ENCODE measurements around the gene DDTL. TPM values are rescaled to one million over a fixed set of nuclear protein-coding genes. Genes with fewer than 3 reads are reported as not detected.
"Not testable (repeated sequence)": the region's sequence is repeated elsewhere in the genome, so short reads cannot be mapped to it uniquely, and the experiment has no call there.

DDTL gene
- total RNA-seq = 1 to 10 TPM in 2 of 3 donors, not detected in 1; 1.0 to 1.3 TPM

- H3K36me3 ChIP-seq; H3K9me3 ChIP-seq; DNase-seq (ENCODE audit: low spot score in 2 of 2); H3K27ac ChIP-seq; H3K4me3 ChIP-seq; H3K4me1 ChIP-seq; intact Hi-C loops (cut with DNase I; ENCODE audit: low total_unique reads); H3K27me3 ChIP-seq: not testable (repeated sequence)
Observed at GRCh38 chr22:23966568-23966967, at the start of gene DDTL. Gene DDTL (plus strand): TSS chr22:23966888. CDS start chr22:23966915, 27 bp downstream.

DNA sequence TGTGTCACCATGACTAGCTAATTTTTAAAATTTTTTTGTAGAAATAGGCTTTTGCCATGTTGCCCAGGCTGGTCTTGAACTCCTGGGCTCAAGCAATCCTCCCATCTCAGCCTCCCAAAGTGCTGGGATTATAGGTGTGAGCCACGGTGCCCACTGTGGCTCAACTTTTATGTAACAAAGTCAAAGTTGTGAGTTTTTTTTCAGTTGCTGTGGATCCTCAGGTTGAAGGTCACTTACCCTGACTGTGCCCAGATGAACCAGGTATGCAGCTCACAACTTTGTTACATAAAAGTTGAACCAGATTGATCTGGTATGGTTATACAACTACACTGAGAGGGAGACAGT is 46.4 kb upstream of the DDTL start:
- H3K27me3 ChIP-seq; DNase-seq (ENCODE audit: low spot score in 2 of 2); H3K36me3 ChIP-seq; H3K27ac ChIP-seq; H3K9me3 ChIP-seq; intact Hi-C loops (cut with DNase I; ENCODE audit: low total_unique reads); H3K4me3 ChIP-seq; H3K4me1 ChIP-seq: not testable (repeated sequence)

- intact Hi-C loops (cut with DNase I; ENCODE audit: low total_unique reads); DNase-seq (ENCODE audit: low spot score in 2 of 2); H3K4me1 ChIP-seq; H3K4me3 ChIP-seq; H3K9me3 ChIP-seq; H3K27me3 ChIP-seq; H3K36me3 ChIP-seq; H3K27ac ChIP-seq: not testable (repeated sequence)
- peak in 1 of 3 donors; percentile 39 for TF ChIP-seq POLR2AphosphoS5 (IDR thresholded peaks at IDR 0.05)
Observed at GRCh38 chr22:23921586-23922201, 45.0 kb upstream of the DDTL start.

DNA sequence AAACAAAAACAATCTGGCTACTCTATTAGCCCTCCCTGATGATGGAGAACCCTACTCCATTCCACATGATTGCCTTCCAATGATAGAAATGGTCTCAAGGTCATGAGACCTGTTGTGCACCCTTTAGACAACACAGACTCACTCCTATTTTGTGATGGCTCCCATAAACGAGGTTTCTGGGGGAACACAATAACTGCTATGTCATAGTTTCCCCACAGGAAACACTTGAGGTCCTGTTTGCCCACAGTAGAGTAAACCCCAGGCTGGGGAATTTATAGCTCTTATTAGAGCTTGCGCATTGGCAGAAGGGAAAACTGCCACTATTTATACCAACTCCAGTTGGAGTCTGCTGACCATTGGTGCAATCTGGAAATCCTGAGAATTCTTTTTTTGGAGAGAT is 43.8 kb upstream of the DDTL start:
- intact Hi-C loops (cut with DNase I; ENCODE audit: low total_unique reads) = no loop called here
- Histone ChIP-seq H3K4me1 (no peaks in the 10 kb centered on the region), H3K9me3 (no peaks in the 10 kb centered on the region), H3K36me3 (no peaks in the 10 kb centered on the region), H3K27ac (no peak overlapping the region), H3K27me3 (no peaks in the 10 kb centered on the region), H3K4me3 (no peak overlapping the region)
- TF ChIP-seq POLR2A (IDR thresholded peaks at IDR 0.05) (no peak), CTCF (IDR thresholded peaks at IDR 0.05) (no peak), POLR2AphosphoS5 (IDR thresholded peaks at IDR 0.05) (no peak)
- DNase-seq (ENCODE audit: low spot score in 2 of 2) = no peak

- Histone ChIP-seq H3K27me3 (no peaks in the 10 kb centered on the region), H3K9me3 (no peaks in the 10 kb centered on the region), H3K4me3 (no peak overlapping the region), H3K4me1 (no peaks in the 10 kb centered on the region), H3K27ac (no peak overlapping the region), H3K36me3 (no peaks in the 10 kb centered on the region)
- TF ChIP-seq CTCF (IDR thresholded peaks at IDR 0.05) = no peak
- no peak for TF ChIP-seq POLR2A (IDR thresholded peaks at IDR 0.05)
- DNase-seq (ENCODE audit: low spot score in 2 of 2) = no peak
- intact Hi-C loops (cut with DNase I; ENCODE audit: low total_unique reads) = no loop called here
Observed at GRCh38 chr22:23925020-23925606, 41.6 kb upstream of the DDTL start.

DNA sequence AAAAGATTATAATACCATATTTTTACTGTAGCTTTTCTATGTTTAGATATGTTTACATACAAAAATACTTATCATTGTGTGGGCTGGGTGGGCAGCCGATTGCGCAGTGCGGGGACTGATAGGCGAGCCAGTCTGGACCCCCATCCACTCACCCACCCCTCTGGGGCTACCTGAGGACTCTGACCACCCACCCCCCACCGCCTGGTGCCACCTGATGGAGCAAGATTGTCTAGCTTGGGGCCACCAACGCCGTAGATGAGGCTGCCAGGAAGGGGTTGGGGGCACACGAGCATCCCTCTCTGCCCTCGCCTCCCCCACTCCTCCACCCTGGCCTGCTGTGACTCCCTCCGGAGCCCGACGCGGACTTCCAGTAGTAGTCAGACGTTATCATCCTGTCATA is 40.1 kb upstream of the DDTL start:
- intact Hi-C loops (cut with DNase I; ENCODE audit: low total_unique reads) = no loop called here
- Histone ChIP-seq H3K27me3 (no peaks in the 10 kb centered on the region), H3K4me1 (no peaks in the 10 kb centered on the region), H3K27ac (no peak overlapping the region), H3K36me3 (no peaks in the 10 kb centered on the region), H3K4me3 (no peak overlapping the region), H3K9me3 (no peaks in the 10 kb centered on the region)
- TF ChIP-seq CTCF (IDR thresholded peaks at IDR 0.05) (no peak), POLR2AphosphoS5 (IDR thresholded peaks at IDR 0.05) (no peak), POLR2A (IDR thresholded peaks at IDR 0.05) (no peak)
- no peak for DNase-seq (ENCODE audit: low spot score in 2 of 2)
